Small intestine (tissue), 7 donors: ENCODE measurements around the gene CST6. TPM values are rescaled to one million over a fixed set of nuclear protein-coding genes. Genes with fewer than 3 reads are reported as not detected.
A peak's percentile ranks its signal among the peaks of the same experiment; 100 is the strongest.

Experiments
- DNase-seq, 2 donors: peaks; one replicate each; pipeline versions ENCODE4 v3.0.0 to v3.0.0-alpha.2; 2013
- FAIRE-seq: peaks from 2 replicates; lab custom pipeline; 2012; peaks lifted over from hg19 to GRCh38; lab: Jason Lieb, UNC
- H3K27ac ChIP-seq, 3 donors: one replicate each; pipeline ENCODE4 v1.5.1; 2013; ENCODE audit warnings: low read length in 2 of 3, mild to moderate bottlenecking in 2 of 3, control low read depth in 1 of 3, inconsistent platforms in 1 of 3, low read depth in 1 of 3, moderate library complexity in 1 of 3
- H3K27me3 ChIP-seq, 3 donors: one replicate each; pipeline ENCODE4 v1.6.1; 2013; ENCODE audit warnings: low read length in 3 of 3, inconsistent platforms in 1 of 3; ENCODE audit not compliant: control insufficient read depth in 3 of 3, insufficient read depth in 3 of 3
- H3K36me3 ChIP-seq, 3 donors: one replicate each; pipeline ENCODE4 v1.6.1; 2013; ENCODE audit warnings: low read length in 3 of 3, inconsistent platforms in 1 of 3, low read depth in 1 of 3, mild to moderate bottlenecking in 1 of 3, moderate library complexity in 1 of 3; ENCODE audit not compliant: control insufficient read depth in 3 of 3, insufficient read depth in 2 of 3
- H3K4me1 ChIP-seq, 3 donors: one replicate each; pipeline ENCODE4 v1.6.1; 2013; ENCODE audit warnings: low read length in 2 of 3, inconsistent platforms in 1 of 3, low read depth in 1 of 3, mild to moderate bottlenecking in 1 of 3, moderate library complexity in 1 of 3; ENCODE audit not compliant: control insufficient read depth in 3 of 3, insufficient read depth in 2 of 3
- H3K4me3 ChIP-seq, 3 donors: one replicate each; pipeline ENCODE4 v1.5.1; 2013; ENCODE audit warnings: low read length in 3 of 3, control low read depth in 1 of 3, inconsistent platforms in 1 of 3, low read depth in 1 of 3, mild to moderate bottlenecking in 1 of 3, moderate library complexity in 1 of 3
- H3K9me3 ChIP-seq, 2 donors: one replicate each; pipeline ENCODE4 v1.6.1; 2013; ENCODE audit warnings: low read depth in 1 of 2, low read length in 1 of 2; ENCODE audit not compliant: control insufficient read depth in 2 of 2, insufficient read depth in 1 of 2
- WGBS, 3 donors: extraction: QIAGEN DNeasy Blood & Tissue Kit; methylation state at CpG; one replicate each; pipeline ENCODE4 v1.1.7; 2013; 5-methylcytosine and 5-hydroxymethylcytosine counted together
- polyA plus RNA-seq, 4 donors: library from polyadenylated mRNA; stranded (reverse) in 3 of 4; unstranded in 1 of 4; fragments of 200-250 nt in 3 of 4; fragments of 120-200 nt in 1 of 4; gene quantifications; one replicate each; pipeline versions ENCODE4 v1.2.1 to v1.2.3, GENCODE V29; 2013
- donor health status: healthy with polysubstance abuse.
- donor health status: control.
- donor health status: control.
- donor health status: Bipolar disorder and iron deficiency.
- donor health status: healthy.

Gene CST6
- polyA plus RNA-seq, 4 donors: not detected

GRCh38 chr11:66044757-66045156, 32.9 kb downstream of the CST6 start:
- WGBS, 3 donors: 51 to 63% (median 53%) methylated on average over 6 of the region's 6 CpGs
- H3K9me3 ChIP-seq: no peaks in the 10 kb centered on the region
- no peak overlapping the region for H3K4me3 ChIP-seq
- peaks cover 0 to 6% (median 0%) of the 10 kb centered on the region in 3 donors for H3K4me1 ChIP-seq
- DNase-seq (no peak), FAIRE-seq (no peak)
- H3K36me3 ChIP-seq: no peaks in the 10 kb centered on the region
- H3K27ac ChIP-seq: no peak overlapping the region
- peaks cover 0 to 28% (median 2%) of the 10 kb centered on the region in 3 donors for H3K27me3 ChIP-seq

GRCh38 chr11:66045177-66045639, 33.4 kb downstream of the CST6 start:
- Histone ChIP-seq H3K36me3 (no peaks in the 10 kb centered on the region), H3K4me3 (no peak overlapping the region), H3K9me3 (no peaks in the 10 kb centered on the region), H3K27ac (no peak overlapping the region), H3K4me1 (peaks cover 0 to 6% (median 0%) of the 10 kb centered on the region in 3 donors), H3K27me3 (peaks cover 0 to 28% (median 2%) of the 10 kb centered on the region in 3 donors)
- FAIRE-seq (no peak), DNase-seq (peak; percentile 65 to 81)
- 10 to 14% (median 11%) methylated on average over 11 of the region's 11 CpGs for WGBS, 3 donors

GRCh38 chr11:66046901-66047300, 35.1 kb downstream of the CST6 start:
- no peak overlapping the region for H3K27ac ChIP-seq
- 94 to 98% (median 96%) methylated on average over 3 of the region's 3 CpGs for WGBS, 3 donors
- FAIRE-seq: no peak

GRCh38 chr11:66047541-66048365, 35.9 kb downstream of the CST6 start:
- no peak overlapping the region for H3K27ac ChIP-seq
- FAIRE-seq: no peak
- no peaks in the 10 kb centered on the region for H3K9me3 ChIP-seq

More at GRCh38 chr11:66046901-66047300, 35.1 kb downstream of the CST6 start:
- peaks cover 0 to 28% (median 2%) of the 10 kb centered on the region in 3 donors for H3K27me3 ChIP-seq
- no peak for DNase-seq
- peaks cover 0 to 18% (median 2%) of the 10 kb centered on the region in 3 donors for H3K4me1 ChIP-seq
- H3K4me3 ChIP-seq: no peak overlapping the region
- no peaks in the 10 kb centered on the region for H3K36me3 ChIP-seq
- H3K9me3 ChIP-seq: no peaks in the 10 kb centered on the region

GRCh38 chr11:66048547-66049323, 36.9 kb downstream of the CST6 start, which contains the start of gene GAL3ST3:
Gene GAL3ST3, minus strand, starts transcription at chr11:66049161. Its CDS starts 3,746 bp downstream, at chr11:66045415.
- Histone ChIP-seq H3K4me3 (no peak within 1 kb of the TSS), H3K36me3 (peaks cover 0 to 6% (median 0%) of the 10 kb centered on the region in 3 donors), H3K9me3 (no peaks in the 10 kb centered on the region), H3K27me3 (peaks cover 0 to 28% (median 2%) of the 10 kb centered on the region in 3 donors), H3K4me1 (peaks cover 2 to 23% (median 4%) of the 10 kb centered on the region in 3 donors), H3K27ac (no peak within 1 kb of the TSS)
- 13 to 23% (median 23%) methylated on average over 33 to 38 of the region's 39 CpGs for WGBS, 3 donors
- DNase-seq (no peak), FAIRE-seq (no peak)

More at GRCh38 chr11:66047541-66048365, 35.9 kb downstream of the CST6 start:
- no peak for DNase-seq
- Histone ChIP-seq H3K36me3 (no peaks in the 10 kb centered on the region), H3K27me3 (peaks cover 0 to 28% (median 2%) of the 10 kb centered on the region in 3 donors), H3K4me3 (no peak overlapping the region), H3K4me1 (peaks cover 0 to 18% (median 2%) of the 10 kb centered on the region in 3 donors)
- WGBS, 3 donors: 83 to 88% (median 85%) methylated on average over 11 of the region's 11 CpGs

- DNase-seq (no peak), FAIRE-seq (no peak)
- peaks cover 2 to 19% (median 6%) of the 10 kb centered on the region in 3 donors for H3K36me3 ChIP-seq
- no peak overlapping the region for H3K4me3 ChIP-seq
- peaks cover 0 to 24% (median 2%) of the 10 kb centered on the region in 3 donors for H3K27me3 ChIP-seq
- no peaks in the 10 kb centered on the region for H3K9me3 ChIP-seq
- peaks cover 2 to 24% (median 4%) of the 10 kb centered on the region in 3 donors for H3K4me1 ChIP-seq
- H3K27ac ChIP-seq: peak overlapping the region; percentile 90 to 91 (median 90)
- 56 to 84% (median 69%) methylated on average over 5 of the region's 5 CpGs for WGBS, 3 donors
These were observed 38.9 kb downstream of the CST6 start for GRCh38 chr11:66050581-66051231.

GRCh38 chr11:66051371-66051765, 39.6 kb downstream of the CST6 start:
- H3K9me3 ChIP-seq: no peaks in the 10 kb centered on the region
- H3K4me1 ChIP-seq: peaks cover 2 to 21% (median 4%) of the 10 kb centered on the region in 3 donors
- peak overlapping the region; percentile 37 to 98 (median 57) for H3K4me3 ChIP-seq
- DNase-seq (no peak), FAIRE-seq (no peak)
- H3K36me3 ChIP-seq: peaks cover 3 to 24% (median 6%) of the 10 kb centered on the region in 3 donors
- 18 to 27% (median 25%) methylated on average over 12 of the region's 12 CpGs for WGBS, 3 donors
- H3K27me3 ChIP-seq: peaks cover 0 to 24% (median 2%) of the 10 kb centered on the region in 3 donors
- H3K27ac ChIP-seq: peak overlapping the region; percentile 90 to 91 (median 90)
